H1 (cell line): ENCODE results near the gene SMS. TPM values are rescaled to one million over a fixed set of nuclear protein-coding genes. Genes with fewer than 3 reads are reported as not detected.

Experiments
- CTCF ChIA-PET: fragments of 300-600 bp; sonication (Branson Sonifier 250); formaldehyde crosslinking; loops from one replicate; lab custom pipeline; 2021; ENCODE audit not compliant: partially characterized antibody; lab: Charles Lee
- POLR2A ChIA-PET: fragments of 300-600 bp; sonication (Branson Sonifier 250); formaldehyde crosslinking; loops from one replicate; lab custom pipeline; 2021; ENCODE audit warnings: inconsistent platforms; ENCODE audit not compliant: partially characterized antibody; lab: Charles Lee
- DNase-seq, 2 experiments: peaks; one replicate each; pipeline versions ENCODE4 v3.0.0 to v3.0.0-alpha.2; 2010 to 2022; ENCODE audit warnings: low spot score in 2 of 2, low read depth in 1 of 2, mixed read lengths in 1 of 2
- FAIRE-seq: peaks from 2 replicates; lab custom pipeline; 2011; peaks lifted over from hg19 to GRCh38; lab: Jason Lieb, UNC
- H2AFZ ChIP-seq: 2 replicates; pipeline ENCODE4 v1.8.1; 2012; ENCODE audit warnings: low read length, inconsistent platforms
- H2AK5ac ChIP-seq: 2 replicates; pipeline ENCODE4 v1.6.1; 2013; ENCODE audit warnings: low read depth, low read length
- H2BK120ac ChIP-seq: replicated peaks from 2 replicates; pipeline ENCODE3; 2013; ENCODE audit warnings: low read depth, low read length, inconsistent platforms
- H2BK12ac ChIP-seq: 2 replicates; pipeline ENCODE4 v1.6.1; 2013; ENCODE audit warnings: low read depth, low read length
- H2BK15ac ChIP-seq: 2 replicates; pipeline ENCODE4 v1.6.1; 2013; ENCODE audit warnings: low read length
- H2BK20ac ChIP-seq: 2 replicates; pipeline ENCODE4 v1.6.1; 2013; ENCODE audit warnings: low read length
- H2BK5ac ChIP-seq: 2 replicates; pipeline ENCODE4 v1.6.1; 2013; ENCODE audit warnings: low read depth, low read length
- H3K14ac ChIP-seq: 2 replicates; pipeline ENCODE4 v1.6.1; 2013; ENCODE audit warnings: inconsistent platforms; ENCODE audit not compliant: insufficient read length
- H3K18ac ChIP-seq: 2 replicates; pipeline ENCODE4 v1.6.1; 2013; ENCODE audit warnings: low read length; ENCODE audit errors: extremely low read depth
- H3K23ac ChIP-seq: 2 replicates; pipeline ENCODE4 v1.6.1; 2013; ENCODE audit warnings: inconsistent platforms; ENCODE audit not compliant: insufficient read length
- H3K23me2 ChIP-seq: 2 replicates; pipeline ENCODE4 v1.6.1; 2013; ENCODE audit warnings: low read depth, low read length
- H3K27ac ChIP-seq: 2 replicates; pipeline ENCODE4 v1.6.1; 2011; ENCODE audit warnings: low read depth, low read length, inconsistent platforms
- H3K27me3 ChIP-seq, 4 experiments: replicated peaks in 1 of 4; 1 replicate in 1 of 4; 2 replicates in 3 of 4; pipeline versions ENCODE4 v1.6.1 to v1.8.1; 2011 to 2013; ENCODE audit warnings: low read length in 3 of 4, mild to moderate bottlenecking in 3 of 4, inconsistent platforms in 2 of 4, mixed read lengths in 2 of 4, moderate library complexity in 1 of 4; ENCODE audit not compliant: control insufficient read depth in 3 of 4, insufficient read depth in 3 of 4; ENCODE audit errors: extremely low read depth in 1 of 4
- H3K36me3 ChIP-seq, 4 experiments: 2 replicates each; pipeline versions ENCODE4 v1.6.1 to v1.8.1; 2011 to 2013; ENCODE audit warnings: mild to moderate bottlenecking in 4 of 4, low read length in 3 of 4, moderate library complexity in 2 of 4, control low read depth in 1 of 4, inconsistent platforms in 1 of 4; ENCODE audit not compliant: insufficient read depth in 4 of 4, control insufficient read depth in 2 of 4
- H3K4ac ChIP-seq: replicated peaks from 2 replicates; pipeline ENCODE3; 2013; ENCODE audit warnings: low read length, low read depth, mixed read lengths, inconsistent platforms; ENCODE audit not compliant: insufficient read length
- H3K4me1 ChIP-seq, 4 experiments: replicated peaks in 1 of 4; 1 replicate in 1 of 4; 2 replicates in 3 of 4; pipeline versions ENCODE4 v1.6.1 to v1.8.1; 2011 to 2013; ENCODE audit warnings: low read length in 3 of 4, inconsistent platforms in 2 of 4, mixed read lengths in 1 of 4; ENCODE audit not compliant: insufficient read depth in 4 of 4, control insufficient read depth in 3 of 4
- H3K4me2 ChIP-seq, 2 experiments: 2 replicates each; pipeline versions ENCODE4 v1.6.1 to v1.8.1; 2011 to 2013; ENCODE audit warnings: low read depth in 2 of 2, low read length in 2 of 2, control low read depth in 1 of 2, inconsistent platforms in 1 of 2, mild to moderate bottlenecking in 1 of 2; ENCODE audit not compliant: insufficient read depth in 1 of 2
- H3K4me3 ChIP-seq, 4 experiments: fragments of 200-600, 300-600 bp in 1 of 4; sonication (generic), shearing (Covaris generic), sonication (Bioruptor Twin) in 1 of 4; 2 replicates each; pipeline versions ENCODE4 v1.5.1 to v1.8.1; 2011 to 2016; ENCODE audit warnings: low read length in 4 of 4, low read depth in 3 of 4, control low read depth in 2 of 4, inconsistent platforms in 2 of 4, mild to moderate bottlenecking in 2 of 4, mixed read lengths in 1 of 4, moderate library complexity in 1 of 4; ENCODE audit not compliant: insufficient read depth in 2 of 4; ENCODE audit errors: extremely low read depth in 1 of 4
- H3K56ac ChIP-seq: replicated peaks from 2 replicates; pipeline ENCODE3; 2013; ENCODE audit warnings: low read depth, mild to moderate bottlenecking, mixed read lengths, low read length, inconsistent platforms; ENCODE audit not compliant: insufficient read length
- H3K79me1 ChIP-seq: 2 replicates; pipeline ENCODE4 v1.6.1; 2013; ENCODE audit warnings: low read depth, low read length, control low read depth
- H3K79me2 ChIP-seq, 2 experiments: 2 replicates each; pipeline versions ENCODE4 v1.6.1 to v1.8.1; 2012 to 2013; ENCODE audit warnings: low read length in 2 of 2, mild to moderate bottlenecking in 2 of 2, inconsistent platforms in 1 of 2; ENCODE audit not compliant: insufficient read depth in 2 of 2, control insufficient read depth in 1 of 2
- H3K9ac ChIP-seq, 4 experiments: replicated peaks in 1 of 4; 1 replicate in 1 of 4; 2 replicates in 3 of 4; pipeline versions ENCODE4 v1.6.1 to v1.8.1; 2011 to 2013; ENCODE audit warnings: low read depth in 3 of 4, low read length in 3 of 4, control low read depth in 2 of 4, mild to moderate bottlenecking in 2 of 4, moderate library complexity in 2 of 4, inconsistent platforms in 1 of 4; ENCODE audit errors: extremely low read depth in 1 of 4
- H3K9me3 ChIP-seq, 2 experiments: 2 replicates each; pipeline versions ENCODE4 v1.6.1 to v1.8.1; 2012 to 2013; ENCODE audit warnings: mild to moderate bottlenecking in 2 of 2, moderate library complexity in 2 of 2, control low read depth in 1 of 2, inconsistent platforms in 1 of 2, low read depth in 1 of 2, low read length in 1 of 2, mixed read lengths in 1 of 2; ENCODE audit not compliant: insufficient read depth in 2 of 2
- H4K20me1 ChIP-seq, 2 experiments: replicated peaks in 1 of 2; 2 replicates each; pipeline versions ENCODE3 to v1.8.1; 2011 to 2013; ENCODE audit warnings: inconsistent platforms in 2 of 2, low read length in 2 of 2, mild to moderate bottlenecking in 1 of 2; ENCODE audit not compliant: insufficient read depth in 2 of 2, control insufficient read depth in 1 of 2
- H4K5ac ChIP-seq: 2 replicates; pipeline ENCODE4 v1.6.1; 2013; ENCODE audit warnings: low read length, low read depth, mixed read lengths, inconsistent platforms; ENCODE audit not compliant: insufficient read length
- H4K8ac ChIP-seq: 2 replicates; pipeline ENCODE4 v1.8.0; 2013; ENCODE audit warnings: mild to moderate bottlenecking, moderate library complexity, low read length, inconsistent platforms; ENCODE audit not compliant: insufficient read depth; ENCODE audit errors: extremely low read depth
- H4K91ac ChIP-seq: replicated peaks from 2 replicates; pipeline ENCODE3; 2013; ENCODE audit warnings: low read length, mixed read lengths, inconsistent platforms; ENCODE audit not compliant: insufficient read length
- BACH1 ChIP-seq: IDR thresholded peaks from 2 replicates; pipeline ENCODE4 v1.6.1; 2012; ENCODE audit warnings: low read length, improper control_type of control experiment
- BRCA1 ChIP-seq: IDR thresholded peaks from 2 replicates; pipeline ENCODE4 v1.6.1; 2012; ENCODE audit warnings: low read depth, low read length, improper control_type of control experiment
- CBX8 ChIP-seq: fragments of 300-800, 300-1000 bp; sonication (generic); IDR thresholded peaks from 2 replicates; pipeline ENCODE4 v1.7.1; 2016; ENCODE audit warnings: low read depth, low read length, borderline replicate concordance
- CEBPB ChIP-seq: IDR thresholded peaks from 2 replicates; pipeline ENCODE4 v1.6.1; 2012; ENCODE audit warnings: low read depth, low read length
- CHD1 ChIP-seq: IDR thresholded peaks from 2 replicates; pipeline ENCODE4 v1.6.1; 2012; ENCODE audit warnings: low read depth, low read length, improper control_type of control experiment
- EGR1 ChIP-seq: IDR thresholded peaks from 2 replicates; pipeline ENCODE4 v1.6.1; 2011; ENCODE audit warnings: low read depth, low read length, borderline replicate concordance
- EZH2 ChIP-seq: fragments of 200-600 bp; sonication (generic); IDR thresholded peaks from 2 replicates; pipeline ENCODE4 v1.7.1; 2012; ENCODE audit warnings: low read depth, mild to moderate bottlenecking, moderate library complexity, low read length, inconsistent platforms; ENCODE audit not compliant: severe bottlenecking
- HDAC2 ChIP-seq, 2 experiments: fragments of 300-600 bp in 1 of 2; sonication (generic) in 1 of 2; IDR thresholded peaks; 2 replicates each; pipeline ENCODE4 v1.6.1; 2011 to 2012; ENCODE audit warnings: low read depth in 2 of 2, low read length in 2 of 2, mild to moderate bottlenecking in 2 of 2, moderate library complexity in 2 of 2, borderline replicate concordance in 1 of 2, inconsistent platforms in 1 of 2
- HDAC6 ChIP-seq: IDR thresholded peaks from one replicate; pipeline ENCODE4 v1.7.1; 2012; ENCODE audit warnings: low read depth, mild to moderate bottlenecking, inconsistent platforms, low read length, moderate library complexity
- NANOG ChIP-seq: IDR thresholded peaks from 2 replicates; pipeline ENCODE4 v1.6.1; 2011; ENCODE audit warnings: low read length, low read depth, mild to moderate bottlenecking, inconsistent platforms; ENCODE audit not compliant: insufficient read depth, poor library complexity, severe bottlenecking
- RXRA ChIP-seq: IDR thresholded peaks from 2 replicates; pipeline ENCODE4 v1.6.1; 2011; ENCODE audit warnings: low read depth, mild to moderate bottlenecking, low read length, moderate library complexity; ENCODE audit not compliant: insufficient read depth
- SP2 ChIP-seq: IDR thresholded peaks from 2 replicates; pipeline ENCODE4 v1.6.1; 2012; ENCODE audit warnings: mild to moderate bottlenecking, low read length, inconsistent platforms
- SRF ChIP-seq: IDR thresholded peaks from 2 replicates; pipeline ENCODE4 v1.6.1; 2011; ENCODE audit warnings: mild to moderate bottlenecking, low read depth, low read length, moderate library complexity
- SUZ12 ChIP-seq: fragments of 200-600 bp; sonication (generic); IDR thresholded peaks from 2 replicates; pipeline ENCODE4 v1.6.1; 2012; ENCODE audit warnings: mild to moderate bottlenecking, inconsistent platforms, low read length, moderate library complexity, mixed read lengths
- TEAD4 ChIP-seq: IDR thresholded peaks from 2 replicates; pipeline ENCODE4 v1.6.1; 2012; ENCODE audit warnings: low read depth, low read length, inconsistent platforms, mixed read lengths
- WGBS, 2 experiments: shearing (Covaris generic) in 1 of 2; methylation state at CpG; one replicate each; pipeline versions ENCODE4 v1.1.6 to v1.1.7; 2013 to 2015; ENCODE audit warnings: low lambda C conversion rate in 2 of 2, mixed read lengths in 2 of 2, inconsistent platforms in 1 of 2, low coverage in 1 of 2, missing lambda C conversion rate in 1 of 2; ENCODE audit not compliant: insufficient replicate concordance in 2 of 2, insufficient coverage in 1 of 2, insufficient read length in 1 of 2; ENCODE audit errors: extremely low coverage in 1 of 2, missing lambda C conversion rate in 1 of 2; 5-methylcytosine and 5-hydroxymethylcytosine counted together
- polyA plus RNA-seq, 7 experiments: library from polyadenylated mRNA; depleted of rRNA in 3 of 7; stranded (reverse) in 5 of 7; unstranded in 2 of 7; fragments of >200 nt in 5 of 7; fragments of 200-250 nt in 2 of 7; gene quantifications; 1 replicate in 5 of 7; 2 replicates in 1 of 7; 4 replicates in 1 of 7; pipeline versions ENCODE4 v1.2.1 to v1.2.3, GENCODE V29; 2011 to 2013; ENCODE audit warnings: missing spikeins in 2 of 7, mixed read lengths in 2 of 7
- total RNA-seq: library from RNA; stranded (reverse); fragmentation: NEBNext Ultra II Directional; extraction: Animal tissue kit (Norgen Biotek cat#: 25700); gene quantifications from 2 replicates; pipeline ENCODE4 v1.2.1, GENCODE V29; 2021

SMS gene
- total and polyA plus RNA-seq, 2 of the 8 experiments (the other 6 are each of a cell fraction or from before 2014, with no cell fraction given), result 66.3 to 256 TPM

DNA sequence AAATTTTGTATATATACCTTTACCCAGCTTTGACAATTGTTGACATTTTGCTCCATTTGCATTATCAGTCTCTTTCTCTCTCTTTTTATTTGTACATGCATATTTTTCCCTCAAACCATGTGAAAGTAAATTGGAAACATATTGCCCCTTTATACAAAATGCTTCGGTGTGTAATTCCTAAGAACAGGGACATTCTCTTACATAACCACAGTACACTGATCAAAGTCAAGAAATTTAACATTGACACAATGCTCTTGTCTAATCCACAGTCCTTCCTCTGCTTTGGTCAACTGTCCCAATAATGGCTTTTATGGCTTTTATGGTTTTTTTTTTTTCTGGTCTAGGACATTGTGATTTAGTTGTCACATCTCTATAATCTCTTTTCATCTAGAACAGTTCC, 9.5 kb upstream of the SMS start:
- H3K56ac ChIP-seq, result no peak overlapping the region
- no peaks in the 10 kb centered on the region for H3K36me3 ChIP-seq
- no peaks in the 10 kb centered on the region for H3K79me2 ChIP-seq
- no peak overlapping the region for H3K18ac ChIP-seq
- H4K20me1 ChIP-seq, result no peaks in the 10 kb centered on the region
- H4K8ac ChIP-seq, result no peak overlapping the region
- no peaks in the 10 kb centered on the region for H3K9me3 ChIP-seq
- ChIA-PET POLR2A (no interaction called here), CTCF (interaction anchor here (0.7 to 1.1 kb wide), 4 partner anchors 54 to 118 kb away, joined by 3 read pairs; partner anchors contain the start of gene YY2)
- H2BK15ac ChIP-seq, result no peak overlapping the region
- no peak for DNase-seq
- H2BK12ac ChIP-seq, result no peak overlapping the region
- no peak overlapping the region for H2AFZ ChIP-seq
- no peak overlapping the region for H3K27ac ChIP-seq
- H3K9ac ChIP-seq, result no peak overlapping the region
- no peak overlapping the region for H4K5ac ChIP-seq
- no peak overlapping the region for H3K14ac ChIP-seq
- H2BK120ac ChIP-seq, result no peak overlapping the region
- H3K27me3 ChIP-seq, result no peaks in the 10 kb centered on the region
- H3K4me2 ChIP-seq, result no peak overlapping the region
- no peaks in the 10 kb centered on the region for H3K79me1 ChIP-seq
- H2AK5ac ChIP-seq, result no peak overlapping the region
- 100% methylated on average over 1 of the region's 1 CpG; no CpG with 5 or more reads in 1 of the 2 experiments for WGBS, 2 experiments
- peaks cover 0 to 4% (median 0%) of the 10 kb centered on the region in 4 experiments; a peak in 1 of 7 replicates for H3K4me1 ChIP-seq
- H4K91ac ChIP-seq, result no peak overlapping the region
- H2BK5ac ChIP-seq, result no peak overlapping the region
- no peak for FAIRE-seq
- H3K4ac ChIP-seq, result no peak overlapping the region
- H3K23me2 ChIP-seq, result no peaks in the 10 kb centered on the region
- no peak overlapping the region for H2BK20ac ChIP-seq
- H3K23ac ChIP-seq, result no peak overlapping the region
- no peak overlapping the region for H3K4me3 ChIP-seq
- no peak for TF ChIP-seq HDAC6
- no peak for TF ChIP-seq BRCA1
- TF ChIP-seq SUZ12, result no peak
- no peak for TF ChIP-seq NANOG
- no peak for TF ChIP-seq HDAC2 (IDR thresholded peaks at IDR 0.05; ENCODE audit: borderline replicate concordance in 1 of 2, low read depth in 2 of 2, low read length in 2 of 2)
- no peak for TF ChIP-seq SP2
- TF ChIP-seq EZH2, result no peak
- TF ChIP-seq CBX8, result no peak
- no peak for TF ChIP-seq BACH1
- no peak for TF ChIP-seq RXRA
- no peak for TF ChIP-seq SRF
- no peak for TF ChIP-seq TEAD4
- no peak for TF ChIP-seq EGR1
- TF ChIP-seq CHD1, result no peak
- TF ChIP-seq CEBPB, result no peak
